Hepatocyte (in vitro differentiated cells): ENCODE data around the gene USP17L22.
"Not testable (repeated sequence)": the region's sequence is repeated elsewhere in the genome, so short reads cannot be mapped to it uniquely, and the experiment has no call there.

Source experiments
- CTCF ChIP-seq: fragments of 200-600 bp; sonication (generic); IDR thresholded peaks from 2 replicates; pipeline ENCODE4 v1.5.1; 2016; ENCODE audit warnings: antibody characterized with exemption, mild to moderate bottlenecking; ENCODE audit not compliant: poor library complexity
- EZH2phosphoT487 ChIP-seq: fragments of 200-600 bp; sonication (generic); IDR thresholded peaks from one replicate; pipeline ENCODE4 v1.6.1; 2018; ENCODE audit warnings: antibody characterized with exemption, mild to moderate bottlenecking, low read depth, moderate library complexity; ENCODE audit not compliant: unreplicated experiment, severe bottlenecking

DNA sequence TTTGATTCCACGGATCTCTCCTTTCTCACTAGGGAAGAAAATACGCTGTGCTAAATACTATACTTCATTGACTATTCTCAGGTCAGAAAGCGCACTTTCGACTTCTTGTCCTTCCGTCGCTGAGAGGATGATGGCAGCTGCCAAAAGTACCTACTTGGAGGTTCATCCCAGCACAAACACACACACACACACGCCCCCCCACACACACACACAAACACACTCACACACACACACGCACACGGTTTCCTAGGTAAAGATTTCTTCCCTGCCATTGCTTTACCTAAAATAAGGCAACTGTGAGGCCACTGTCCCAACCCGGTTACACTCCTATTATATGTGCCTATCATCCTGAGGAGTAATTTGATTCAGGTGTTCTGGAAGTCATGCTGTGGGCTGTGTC is 4.3 kb downstream of the USP17L22 start:
- not testable (repeated sequence) for TF ChIP-seq CTCF, EZH2phosphoT487
